ENCODE measurements around the gene HYAL3. TPM values are rescaled to one million over a fixed set of nuclear protein-coding genes. Genes with fewer than 3 reads are reported as not detected.

HYAL3 gene
- total RNA-seq, 4 donors from 2014 or later: 1.2 to 17.9 (median 1.8) TPM

GRCh38 chr3:50299929-50300680 is 900 bp upstream of the HYAL3 start:
- no peak for DNase-seq (ENCODE audit: low spot score in 2 of 2)
- peak overlapping the region; percentile 75 to 97 (median 91) for H3K27ac ChIP-seq
- H3K4me1 ChIP-seq: peaks cover 0 to 59% (median 40%) of the 10 kb centered on the region in 4 donors
- peak overlapping the region; percentile 42 to 82 (median 74) for H3K4me3 ChIP-seq
- H3K36me3 ChIP-seq: peaks cover 0 to 16% (median 0%) of the 10 kb centered on the region in 3 donors
- 19 to 35% methylated on average over 12 of the region's 12 CpGs for WGBS, 2 donors
- no peak for TF ChIP-seq EP300 (IDR thresholded peaks at IDR 0.05)
- TF ChIP-seq, protein P1, sequence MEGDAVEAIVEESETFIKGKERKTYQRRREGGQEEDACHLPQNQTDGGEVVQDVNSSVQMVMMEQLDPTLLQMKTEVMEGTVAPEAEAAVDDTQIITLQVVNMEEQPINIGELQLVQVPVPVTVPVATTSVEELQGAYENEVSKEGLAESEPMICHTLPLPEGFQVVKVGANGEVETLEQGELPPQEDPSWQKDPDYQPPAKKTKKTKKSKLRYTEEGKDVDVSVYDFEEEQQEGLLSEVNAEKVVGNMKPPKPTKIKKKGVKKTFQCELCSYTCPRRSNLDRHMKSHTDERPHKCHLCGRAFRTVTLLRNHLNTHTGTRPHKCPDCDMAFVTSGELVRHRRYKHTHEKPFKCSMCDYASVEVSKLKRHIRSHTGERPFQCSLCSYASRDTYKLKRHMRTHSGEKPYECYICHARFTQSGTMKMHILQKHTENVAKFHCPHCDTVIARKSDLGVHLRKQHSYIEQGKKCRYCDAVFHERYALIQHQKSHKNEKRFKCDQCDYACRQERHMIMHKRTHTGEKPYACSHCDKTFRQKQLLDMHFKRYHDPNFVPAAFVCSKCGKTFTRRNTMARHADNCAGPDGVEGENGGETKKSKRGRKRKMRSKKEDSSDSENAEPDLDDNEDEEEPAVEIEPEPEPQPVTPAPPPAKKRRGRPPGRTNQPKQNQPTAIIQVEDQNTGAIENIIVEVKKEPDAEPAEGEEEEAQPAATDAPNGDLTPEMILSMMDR (IDR thresholded peaks at IDR 0.05): peak in 1 of 5 experiments; percentile 24
- no peak for TF ChIP-seq POLR2A (IDR thresholded peaks at IDR 0.05)
- H3K27me3 ChIP-seq: no peaks in the 10 kb centered on the region
- no peaks in the 10 kb centered on the region for H3K9me3 ChIP-seq

GRCh38 chr3:50299638-50299928 is 378 bp upstream of the HYAL3 start:
- Histone ChIP-seq H3K27ac (peak overlapping the region; percentile 75 to 97 (median 91)), H3K4me1 (peaks cover 0 to 59% (median 40%) of the 10 kb centered on the region in 4 donors), H3K36me3 (peaks cover 0 to 16% (median 0%) of the 10 kb centered on the region in 3 donors), H3K4me3 (peak overlapping the region; percentile 42 to 82 (median 74)), H3K27me3 (no peaks in the 10 kb centered on the region), H3K9me3 (no peaks in the 10 kb centered on the region)
- no peak for DNase-seq (ENCODE audit: low spot score in 2 of 2)
- 0 to 1% methylated on average over 11 to 12 of the region's 12 CpGs for WGBS, 2 donors
- TF ChIP-seq, protein P1 (IDR thresholded peaks at IDR 0.05): no peak
- TF ChIP-seq EP300 (IDR thresholded peaks at IDR 0.05) (no peak), POLR2A (IDR thresholded peaks at IDR 0.05) (no peak)

DNA sequence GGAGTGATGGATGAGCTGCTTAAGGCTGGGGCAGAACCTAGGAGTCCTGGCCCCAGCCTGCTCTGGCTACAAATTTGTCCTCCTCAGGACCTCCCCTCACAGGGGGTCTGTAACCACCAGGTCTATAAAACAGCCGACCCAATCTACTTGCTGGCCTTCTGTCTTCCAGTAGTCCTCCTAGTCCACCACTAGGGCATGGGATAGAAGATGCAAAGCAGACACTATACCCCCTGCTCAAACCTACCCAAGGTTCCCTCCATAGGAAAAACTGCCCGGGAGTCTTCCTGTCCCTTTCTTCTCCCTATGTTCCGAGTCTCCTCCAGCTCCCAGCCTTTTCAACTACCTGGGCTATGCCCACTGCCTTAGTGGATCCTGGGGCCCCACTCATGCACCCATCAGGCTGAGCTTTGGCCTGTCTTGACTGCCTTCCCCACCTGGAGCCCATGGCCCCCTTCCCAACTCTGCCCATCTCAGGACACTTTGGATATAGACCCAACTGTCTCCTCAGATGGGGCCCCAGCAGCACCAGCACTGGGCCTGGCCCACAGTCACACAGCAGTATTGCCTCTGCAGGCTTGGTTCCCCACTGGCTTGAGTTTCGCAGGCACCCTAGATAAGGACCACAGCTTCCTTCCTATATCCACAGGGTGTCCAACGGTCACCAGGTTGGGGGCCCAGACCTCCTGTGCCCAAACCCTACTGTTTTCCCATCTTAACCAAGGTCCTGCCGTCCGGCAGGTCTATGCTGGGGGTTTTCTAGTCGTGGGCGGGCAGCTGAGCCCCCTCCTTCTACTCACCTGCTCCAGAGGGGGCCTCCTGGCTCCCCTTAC is 1.1 kb downstream of the HYAL3 start:
- WGBS, 2 donors: 39 to 49% methylated on average over 9 of the region's 9 CpGs
- Histone ChIP-seq H3K4me1 (peaks cover 0 to 54% (median 38%) of the 10 kb centered on the region in 4 donors), H3K27ac (peak overlapping the region; percentile 93 to 98 (median 96)), H3K36me3 (peaks cover 0 to 16% (median 0%) of the 10 kb centered on the region in 3 donors), H3K4me3 (peak overlapping the region; percentile 42 to 82 (median 74)), H3K9me3 (no peaks in the 10 kb centered on the region), H3K27me3 (no peaks in the 10 kb centered on the region)
- DNase-seq (ENCODE audit: low spot score in 2 of 2): no peak
- TF ChIP-seq POLR2A (IDR thresholded peaks at IDR 0.05): no peak
- TF ChIP-seq EP300 (IDR thresholded peaks at IDR 0.05): no peak
- TF ChIP-seq, protein P1 (IDR thresholded peaks at IDR 0.05): peak in 2 of 5 experiments; percentile 13 to 17

DNA sequence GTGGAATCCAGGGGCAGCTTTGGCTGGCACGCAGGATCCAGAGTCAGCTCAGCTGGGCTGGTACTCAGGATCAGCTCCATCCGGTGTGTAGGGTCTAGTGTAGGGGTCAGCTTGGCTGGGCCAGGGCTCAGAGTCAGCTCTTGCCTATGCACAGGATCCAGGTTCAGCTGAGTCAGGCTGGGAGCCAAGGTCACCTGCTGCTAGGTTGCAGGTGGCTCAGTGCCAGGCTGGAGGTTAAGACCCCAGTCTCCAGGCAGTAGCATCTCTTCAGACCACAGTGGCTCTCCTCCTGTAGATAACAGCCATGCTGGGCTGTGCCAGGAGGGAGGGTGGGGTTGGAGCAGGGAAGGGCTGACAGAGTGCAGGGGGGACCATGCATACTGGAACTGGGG is 1.8 kb downstream of the HYAL3 start:
- no peaks in the 10 kb centered on the region for H3K9me3 ChIP-seq
- H3K27me3 ChIP-seq: no peaks in the 10 kb centered on the region
- 78 to 100% methylated on average over 2 of the region's 2 CpGs for WGBS, 2 donors
- peaks cover 0 to 16% (median 0%) of the 10 kb centered on the region in 3 donors for H3K36me3 ChIP-seq
- H3K27ac ChIP-seq: no peak overlapping the region
- no peak for DNase-seq (ENCODE audit: low spot score in 2 of 2)
- no peak overlapping the region for H3K4me3 ChIP-seq
- TF ChIP-seq, protein P1 (IDR thresholded peaks at IDR 0.05): no peak
- TF ChIP-seq EP300 (IDR thresholded peaks at IDR 0.05): no peak
- TF ChIP-seq POLR2A (IDR thresholded peaks at IDR 0.05): no peak
- peaks cover 0 to 53% (median 37%) of the 10 kb centered on the region in 4 donors for H3K4me1 ChIP-seq

Data from tibial nerve (tissue), 4 donors.